GM21526 (cell line): ENCODE data around the gene USP36.
"Not testable (repeated sequence)": the region's sequence is repeated elsewhere in the genome, so short reads cannot be mapped to it uniquely, and the experiment has no call there.

Source experiments
- ATAC-seq: cut with Tn5 transposase; IDR thresholded peaks from one replicate; pipeline ENCODE4 v1.9.1; 2021; ENCODE audit warnings: moderate library complexity; ENCODE audit not compliant: unreplicated experiment, low FRiP score

USP36 gene

DNA sequence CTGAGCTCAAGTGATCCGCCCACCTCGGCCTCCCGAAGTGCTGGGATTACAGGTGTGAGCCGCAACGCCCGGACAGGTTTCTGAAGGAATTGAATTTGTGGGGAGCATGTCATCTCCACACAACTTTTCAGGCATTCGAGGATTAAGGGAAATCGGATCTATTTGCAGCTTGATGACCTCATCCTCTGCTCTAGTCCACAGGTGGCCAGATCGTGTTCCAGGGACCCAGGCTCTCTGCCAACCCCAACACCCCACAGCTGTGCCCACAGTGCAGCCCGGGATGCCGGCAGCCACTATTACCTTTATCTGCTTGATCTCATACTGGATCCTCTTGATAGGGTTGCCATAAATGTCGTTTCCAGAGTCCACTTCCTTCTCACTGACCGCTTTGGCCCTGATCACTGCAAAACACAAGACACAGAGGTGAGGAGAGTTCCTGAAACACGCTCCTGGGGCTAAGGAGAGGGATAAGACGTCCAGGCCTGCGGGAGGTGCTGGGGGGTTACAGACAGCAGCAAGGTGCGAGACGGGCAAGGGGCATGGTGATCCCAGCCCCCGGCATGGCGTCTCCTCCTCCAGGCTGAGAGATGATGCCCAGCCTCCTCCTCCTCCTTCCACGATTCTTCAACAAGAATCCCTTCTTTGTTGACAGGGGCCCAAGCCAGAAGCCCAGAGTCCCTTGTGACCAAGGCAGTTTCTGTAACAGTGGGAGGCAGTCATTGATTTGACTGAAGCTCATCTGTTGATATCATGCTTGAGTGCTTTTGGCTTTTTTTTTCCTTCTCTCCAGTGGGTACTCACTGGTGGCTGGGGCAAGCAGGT, 33.1 kb upstream of the USP36 start:
- no peak for ATAC-seq

DNA sequence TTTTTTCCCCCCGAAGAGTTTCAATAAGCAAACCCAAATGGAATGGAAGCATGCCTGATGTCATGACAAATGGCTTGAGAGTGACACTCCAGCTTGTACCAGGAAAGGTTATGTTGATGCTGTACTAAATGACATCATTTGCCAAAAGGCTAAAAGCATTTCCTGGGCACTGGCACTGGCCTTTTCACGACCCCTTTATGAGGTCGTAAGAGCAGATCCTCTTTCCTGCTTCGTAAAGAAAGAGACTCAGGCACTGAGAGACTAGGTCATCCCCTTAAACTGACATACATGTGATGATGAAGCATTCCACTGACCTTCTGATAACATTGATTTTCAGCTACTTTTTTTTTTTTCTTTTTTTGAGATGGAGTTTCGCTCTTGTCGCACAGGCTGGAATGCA, 31.9 kb upstream of the USP36 start:
- ATAC-seq = no peak

DNA sequence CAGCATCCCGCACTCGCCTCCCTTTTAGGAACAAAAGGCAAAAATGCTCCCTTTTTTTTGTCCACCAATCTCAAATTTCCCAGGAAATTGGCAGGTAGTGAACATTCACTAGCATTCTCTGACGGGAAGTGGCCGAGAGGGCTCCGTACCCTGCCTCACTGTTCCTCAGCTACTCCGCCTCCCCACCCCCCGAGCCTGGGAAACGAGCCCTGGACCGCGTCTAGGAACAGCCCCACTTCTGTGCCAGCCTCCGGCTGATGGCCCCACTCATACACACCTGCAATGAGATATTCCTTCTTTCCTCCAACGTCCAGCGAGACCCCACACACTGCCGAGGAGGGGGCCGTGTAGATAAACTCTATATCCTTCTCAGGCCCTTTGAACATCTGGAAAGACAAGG, 30.0 kb upstream of the USP36 start:
- ATAC-seq = no peak

DNA sequence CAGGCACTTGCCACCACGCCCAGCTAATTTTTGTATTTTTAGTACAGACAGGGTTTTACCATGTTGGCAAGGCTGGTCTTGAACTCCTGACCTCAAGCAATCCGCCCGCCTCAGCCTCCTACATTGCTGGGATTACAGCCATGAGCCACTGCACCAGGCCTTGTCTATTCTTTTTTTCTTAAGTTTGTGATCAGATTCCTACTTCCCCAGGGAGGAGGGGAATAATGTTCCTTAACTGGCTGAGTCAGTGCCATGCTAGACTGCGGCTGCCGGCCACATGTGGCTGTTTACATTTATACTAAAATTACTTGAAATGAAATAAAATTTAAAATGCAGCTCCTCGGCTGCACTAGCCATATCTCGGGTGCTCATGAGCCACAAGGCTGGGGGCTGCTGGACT, 27.8 kb upstream of the USP36 start:
- no peak for ATAC-seq

DNA sequence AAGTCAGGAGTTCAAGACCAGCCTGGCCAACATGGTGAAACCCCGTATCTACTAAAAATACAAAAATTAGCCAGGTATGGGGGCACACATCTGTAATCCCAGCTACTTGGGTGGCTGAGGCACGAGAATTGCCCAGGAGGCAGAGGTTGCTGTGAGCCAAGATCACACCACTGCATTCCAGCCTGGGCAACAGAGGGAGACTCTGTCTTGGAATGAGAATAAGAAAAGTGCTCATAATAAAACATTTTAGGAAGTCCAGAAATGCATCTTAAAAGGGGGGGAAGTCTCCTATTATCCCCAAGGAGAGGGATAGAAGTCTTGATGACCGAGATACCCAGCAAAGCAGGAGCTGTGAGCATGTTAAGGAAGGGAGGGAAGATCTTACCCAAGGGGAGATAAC, 26.4 kb upstream of the USP36 start:
- not testable (repeated sequence) for ATAC-seq

DNA sequence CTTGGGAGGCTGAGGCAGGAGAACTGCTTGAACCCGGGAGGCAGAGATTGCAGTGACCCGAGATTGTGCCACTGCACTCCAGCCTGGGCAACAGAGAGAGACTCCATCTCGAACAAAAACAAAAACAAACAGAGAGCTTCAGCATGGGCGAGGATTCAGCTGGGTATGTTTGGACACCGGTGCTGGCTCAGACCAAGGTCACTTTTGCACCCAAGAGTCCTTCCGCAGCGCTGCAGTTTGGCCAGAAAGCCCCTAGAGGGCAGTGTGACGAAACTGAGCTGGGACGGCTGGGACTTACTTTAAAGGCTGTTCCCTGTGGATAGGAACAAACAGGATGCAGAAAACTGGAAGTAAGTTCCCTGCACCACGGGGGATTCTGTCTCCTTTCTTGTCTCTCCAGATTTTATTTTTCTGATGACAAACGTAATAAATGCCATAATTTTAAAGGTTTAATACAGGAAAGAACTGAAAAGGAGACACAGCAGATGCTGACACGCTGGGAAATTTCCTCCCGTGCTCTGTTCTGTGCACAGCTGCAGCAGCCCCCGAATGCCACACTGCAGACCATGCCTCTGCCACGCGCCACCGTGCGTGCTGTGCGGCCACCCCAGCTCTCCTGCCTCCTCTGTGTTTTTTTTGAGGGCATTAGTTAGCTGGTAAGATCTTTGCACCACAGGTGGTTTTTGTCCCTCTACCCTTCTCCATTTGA, 25.2 kb upstream of the USP36 start:
- no peak for ATAC-seq

DNA sequence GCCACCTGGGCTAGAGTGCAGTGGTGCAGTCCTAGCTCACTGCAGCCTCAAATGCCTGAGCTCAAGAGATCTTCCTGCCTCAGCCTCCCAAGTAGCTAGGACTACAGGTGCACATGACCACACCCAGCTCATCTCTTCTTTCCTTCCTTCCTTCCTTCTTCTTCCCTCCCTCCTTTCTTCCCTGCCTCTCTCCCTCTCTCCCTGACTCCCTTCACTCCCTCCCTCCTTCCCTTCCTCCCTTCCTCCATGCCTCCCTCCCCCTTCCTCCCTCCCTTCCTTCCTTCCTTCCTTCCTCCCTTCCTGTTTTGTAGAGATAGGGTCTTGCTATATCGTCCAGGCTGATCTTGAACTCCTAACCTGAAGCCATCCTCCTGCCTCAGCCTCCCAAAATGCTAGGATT, 23.5 kb upstream of the USP36 start:
- ATAC-seq = no peak

DNA sequence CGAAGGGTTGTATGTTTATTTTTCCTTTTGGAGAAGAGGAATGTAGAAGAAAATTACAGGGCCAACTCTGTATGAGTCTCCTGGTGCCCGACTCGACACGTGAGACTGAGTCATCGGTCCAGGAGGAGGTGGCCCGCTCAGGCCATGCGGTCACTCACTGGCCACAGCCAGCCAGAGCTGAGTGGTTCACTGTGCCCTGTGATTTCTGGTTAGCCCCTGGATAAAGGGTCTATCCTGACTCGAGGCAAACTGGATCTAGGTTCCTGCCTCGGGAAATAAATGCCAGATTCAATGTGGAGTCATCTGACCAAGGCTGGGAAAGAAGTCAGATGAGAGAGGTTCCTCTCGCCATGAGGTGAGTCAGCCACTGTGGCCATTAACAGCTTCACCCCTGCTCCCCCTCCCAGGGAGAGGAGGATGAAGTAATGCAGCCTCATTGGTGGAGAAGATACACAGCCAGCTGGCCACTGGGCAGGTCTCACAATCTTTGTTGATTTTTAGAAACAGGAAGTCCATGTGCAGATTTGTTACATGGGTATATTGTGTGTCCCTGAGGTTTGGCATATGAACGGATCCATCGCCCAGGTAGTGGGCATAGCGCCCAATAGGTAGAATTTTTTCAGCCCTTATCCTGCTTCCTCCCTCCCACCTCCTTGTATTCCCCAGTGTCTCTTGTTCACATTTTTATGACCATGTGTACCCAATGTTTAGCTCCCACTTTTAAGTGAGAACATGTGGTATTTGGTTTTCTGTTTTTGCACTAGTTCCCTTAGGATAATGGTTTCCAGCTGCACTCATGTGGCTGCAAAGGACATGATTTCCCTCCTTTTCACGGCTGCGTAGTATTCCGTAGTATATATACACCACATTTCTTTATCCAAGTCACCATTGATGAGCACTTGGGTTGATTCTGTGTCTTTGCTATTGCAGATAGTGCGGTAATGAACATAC, 21.7 kb upstream of the USP36 start:
- ATAC-seq = no peak

DNA sequence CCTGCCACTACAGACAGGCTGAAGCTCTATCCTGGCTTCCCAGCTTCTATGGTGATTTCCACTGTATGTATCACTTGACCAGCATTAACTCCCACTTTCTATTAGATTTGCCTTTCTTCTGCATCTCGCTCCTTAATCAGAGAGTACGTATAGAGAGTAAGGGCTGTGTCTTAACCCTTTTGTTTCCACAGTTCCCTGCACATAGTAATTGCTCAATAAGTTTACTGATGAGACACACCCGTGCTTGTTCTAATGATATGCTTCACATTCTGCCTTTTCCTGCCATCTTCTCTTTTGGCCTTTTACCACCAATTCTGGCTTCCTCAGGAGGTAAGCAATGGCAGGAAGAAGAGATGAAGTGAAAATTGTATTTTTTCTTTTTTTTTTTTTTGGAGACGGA, 20.6 kb upstream of the USP36 start:
- ATAC-seq = no peak

DNA sequence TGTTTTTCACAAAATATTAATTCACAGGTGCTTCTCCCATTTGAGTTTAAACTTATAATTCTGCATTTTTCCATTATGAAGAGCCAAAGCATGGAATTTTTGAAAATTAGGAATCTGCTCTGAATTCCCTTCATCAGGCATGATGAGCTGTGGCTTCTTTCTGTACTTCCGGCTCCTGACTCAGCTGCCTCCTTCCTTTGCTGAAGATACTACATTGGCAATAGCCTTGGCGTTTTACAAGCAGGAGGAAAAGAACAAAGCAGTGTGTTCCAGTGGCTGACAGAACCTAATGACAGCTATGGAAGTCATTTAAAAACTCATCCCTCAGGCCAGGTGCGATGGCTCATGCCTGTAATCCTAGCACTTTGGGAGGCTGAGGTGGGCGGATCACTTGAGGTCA, 18.4 kb upstream of the USP36 start:
- ATAC-seq = no peak

DNA sequence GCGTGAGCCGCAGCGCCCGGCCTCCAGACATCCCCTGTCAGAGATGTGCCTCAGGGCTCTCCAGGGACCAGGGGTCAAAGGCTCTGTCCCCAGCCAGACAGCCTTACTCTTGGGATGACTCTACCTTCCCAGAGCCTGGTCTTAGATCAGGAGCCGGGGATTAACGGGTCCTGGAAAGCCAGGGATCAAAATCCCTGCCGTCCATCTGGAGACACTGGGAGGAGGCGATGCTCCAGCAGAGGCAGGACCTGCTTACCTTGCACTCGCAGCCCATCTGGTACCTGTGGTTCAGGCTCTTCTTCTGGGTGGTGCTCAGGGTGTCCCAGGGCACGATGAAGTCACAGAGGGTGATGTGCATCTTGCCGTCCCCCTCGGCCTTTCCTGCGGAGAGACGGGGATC, 16.7 kb upstream of the USP36 start:
- no peak for ATAC-seq

DNA sequence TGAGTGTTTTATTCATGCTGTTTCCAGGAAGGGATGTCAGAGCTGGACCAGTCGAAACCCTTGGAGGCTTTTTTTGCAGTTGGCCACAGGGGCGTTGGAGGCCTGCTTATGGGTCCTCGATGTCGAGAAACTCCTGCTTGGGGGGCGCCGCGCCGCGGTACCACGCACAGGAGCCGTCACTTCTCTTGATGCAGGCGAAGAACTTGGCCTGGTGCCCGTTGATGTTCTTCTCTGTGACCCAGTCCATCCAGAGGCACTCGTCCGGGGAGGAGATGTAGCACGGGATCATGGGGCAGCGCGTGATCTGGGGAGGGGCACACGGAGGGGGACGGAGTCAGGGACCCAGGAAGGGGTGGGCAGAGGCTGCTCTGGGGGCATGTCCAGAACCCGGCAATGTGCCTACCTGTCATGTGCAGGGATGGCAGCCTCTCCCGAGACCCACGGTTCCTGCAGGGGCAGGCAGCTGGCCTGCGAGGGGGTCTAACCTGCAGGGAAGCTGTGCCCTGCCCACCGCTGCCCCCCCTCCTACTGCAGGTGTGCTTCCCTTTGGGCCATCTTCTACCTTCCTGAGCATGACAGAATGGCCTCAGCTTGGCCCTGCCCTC, 15.0 kb upstream of the USP36 start:
- ATAC-seq = no peak

DNA sequence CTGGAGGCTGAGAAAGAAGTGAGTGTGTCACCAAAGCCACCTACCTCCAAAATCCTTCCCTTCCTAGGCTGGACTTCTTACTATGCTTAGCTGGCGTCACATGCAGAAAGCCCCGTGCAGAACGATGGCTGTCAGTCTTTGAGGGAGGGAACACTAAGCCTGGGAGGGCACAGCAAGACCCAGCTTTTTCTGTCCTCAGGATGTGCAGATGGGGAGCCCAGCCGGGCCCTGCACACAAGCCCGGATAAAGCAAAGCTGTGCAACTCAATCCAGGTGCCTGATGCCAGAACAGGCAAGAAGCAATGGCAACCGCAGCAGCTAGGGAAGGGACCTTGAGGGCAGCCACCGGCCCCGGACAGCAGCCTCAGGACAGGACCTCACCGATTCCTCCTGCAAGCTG, 13.9 kb upstream of the USP36 start:
- no peak for ATAC-seq

DNA sequence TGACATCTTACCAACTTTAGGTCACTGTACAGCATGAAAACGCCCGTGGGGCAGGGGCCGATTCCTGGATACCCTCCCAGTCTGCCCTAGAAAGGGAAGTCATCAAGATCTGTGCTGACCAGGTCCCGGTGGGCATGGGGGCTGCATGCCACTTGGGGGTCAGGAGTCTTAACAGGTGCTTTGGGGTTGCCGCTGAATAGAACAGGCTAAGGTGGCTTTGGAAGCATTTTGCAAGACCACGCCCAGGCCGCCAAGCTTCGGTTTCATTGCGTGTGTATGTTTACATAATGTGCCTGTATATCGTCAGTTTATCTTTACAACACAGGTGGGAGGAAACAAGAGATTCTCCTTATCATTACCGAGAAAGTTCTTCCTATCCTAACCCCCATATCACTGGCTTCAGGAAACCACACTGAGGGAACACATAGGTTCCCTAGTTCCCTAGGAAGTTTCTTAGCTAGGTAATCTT, 13.3 kb upstream of the USP36 start:
- no peak for ATAC-seq

DNA sequence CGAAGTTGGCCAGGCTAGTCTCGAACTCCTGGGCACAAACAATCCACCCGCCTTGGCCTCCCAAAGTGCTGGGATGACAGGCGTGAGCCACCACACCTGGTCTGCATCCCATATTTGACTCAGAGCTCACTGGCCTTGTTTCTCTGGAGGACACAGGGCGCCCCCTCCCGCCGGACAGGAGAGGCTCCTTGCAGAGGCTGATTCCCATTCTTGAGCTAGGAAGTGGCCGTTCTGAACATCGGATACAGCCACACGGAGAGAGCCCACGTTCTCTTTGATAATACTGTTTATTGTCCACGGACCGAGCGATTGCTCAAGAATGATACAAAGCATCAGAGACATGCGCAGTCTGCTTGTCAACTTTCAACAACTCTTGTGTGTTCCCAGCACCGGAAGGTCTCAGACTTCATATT, 12.1 kb upstream of the USP36 start:
- no peak for ATAC-seq

DNA sequence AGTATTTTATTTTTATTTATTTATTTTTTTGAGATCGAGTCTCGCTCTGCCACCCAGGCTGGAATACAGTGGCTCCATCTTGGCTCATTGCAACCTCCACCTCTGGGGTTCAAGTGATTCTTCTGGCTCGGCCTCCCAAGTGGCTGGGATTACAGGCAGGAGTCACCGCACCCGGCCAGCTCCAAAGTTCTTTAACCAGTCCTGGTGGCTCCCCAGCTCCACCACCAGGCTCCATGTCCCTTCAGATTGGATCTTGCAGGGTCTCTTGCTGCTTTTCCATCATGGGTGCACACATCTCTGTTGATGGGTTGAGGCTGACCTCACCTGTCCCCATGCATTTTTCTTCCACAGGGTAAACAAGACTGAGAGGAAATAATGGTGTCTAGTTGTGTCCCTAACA, 8.4 kb upstream of the USP36 start:
- no peak for ATAC-seq

DNA sequence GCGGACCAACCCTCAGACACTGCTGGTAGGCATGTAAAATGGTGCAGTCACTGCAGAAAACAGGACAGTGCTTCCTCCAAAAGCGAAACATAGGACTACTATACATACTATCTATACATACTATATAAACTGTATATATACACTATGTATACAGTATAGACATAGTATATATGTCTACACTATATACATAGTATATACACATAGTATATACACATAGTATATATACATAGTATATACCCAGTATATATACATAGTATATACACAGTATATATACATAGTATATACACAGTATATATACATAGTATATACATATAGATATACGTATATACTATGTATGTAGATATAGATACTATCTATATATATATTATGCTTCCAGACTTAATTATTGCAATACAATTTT, 6.4 kb upstream of the USP36 start:
- ATAC-seq = no peak

DNA sequence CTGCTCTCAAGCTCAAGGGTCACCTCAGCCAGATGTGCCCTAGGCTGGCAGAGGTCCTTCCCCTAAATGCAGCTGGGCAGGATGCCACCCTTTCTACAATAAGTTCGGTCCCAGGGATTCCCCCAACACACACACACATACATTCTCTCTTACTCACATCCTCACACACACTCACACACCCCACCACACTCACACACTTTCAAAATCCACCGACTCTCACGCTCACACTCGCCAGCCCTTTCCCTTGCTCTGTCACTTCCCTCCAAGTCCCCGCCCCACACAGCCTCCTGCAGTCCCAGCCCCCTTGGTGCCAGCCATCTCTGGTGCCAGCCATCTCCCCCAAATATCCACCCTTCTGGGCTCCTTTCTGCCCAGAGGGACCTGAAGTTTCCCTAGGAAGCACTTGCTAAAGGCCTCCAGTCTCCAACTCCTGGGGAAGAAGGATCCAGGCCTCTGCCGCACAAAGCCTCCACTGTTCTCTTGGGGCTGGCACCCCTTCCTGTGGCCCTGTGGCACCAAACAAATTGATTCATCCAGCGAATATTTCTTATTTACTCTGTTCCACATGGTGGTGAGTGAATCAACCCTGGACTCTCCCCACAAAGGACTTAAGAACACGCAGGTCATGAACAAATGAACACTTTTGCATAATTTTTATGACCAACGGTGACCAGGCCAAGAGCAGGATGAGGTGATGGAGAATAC, 3.8 kb upstream of the USP36 start:
- no peak for ATAC-seq

DNA sequence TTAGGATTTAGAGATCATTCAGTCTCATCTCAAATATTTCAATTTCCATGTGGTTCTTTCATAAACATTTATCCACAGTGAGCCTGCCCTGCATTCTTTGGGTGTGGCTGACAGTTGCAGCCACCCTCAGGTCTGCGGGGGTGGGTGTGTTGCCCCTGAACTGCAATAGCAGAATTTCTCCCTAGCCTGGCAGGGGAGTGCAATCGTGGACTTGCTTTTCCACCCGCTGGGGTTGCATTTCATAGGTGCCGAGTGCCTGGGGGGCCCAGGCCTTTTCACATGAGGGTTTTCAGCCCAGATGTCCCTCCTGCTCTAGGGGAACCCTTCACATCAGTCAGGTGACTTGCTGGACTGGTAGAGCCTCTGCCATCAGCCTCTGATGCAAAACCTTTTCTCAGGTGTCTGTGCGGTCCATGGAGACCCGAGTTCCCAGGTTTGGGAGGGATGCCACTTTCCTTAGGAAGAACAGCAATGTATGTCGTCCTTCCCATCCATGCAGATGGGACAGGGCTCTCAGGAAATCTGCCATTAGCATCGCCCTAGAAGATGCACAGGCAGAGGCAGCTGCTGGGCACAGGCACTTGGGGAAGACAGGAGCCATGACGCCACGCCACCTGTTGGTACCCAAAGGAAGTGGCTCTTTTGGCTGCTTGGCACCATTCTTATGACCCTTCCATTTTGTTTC, 2.4 kb upstream of the USP36 start:
- ATAC-seq = no peak

DNA sequence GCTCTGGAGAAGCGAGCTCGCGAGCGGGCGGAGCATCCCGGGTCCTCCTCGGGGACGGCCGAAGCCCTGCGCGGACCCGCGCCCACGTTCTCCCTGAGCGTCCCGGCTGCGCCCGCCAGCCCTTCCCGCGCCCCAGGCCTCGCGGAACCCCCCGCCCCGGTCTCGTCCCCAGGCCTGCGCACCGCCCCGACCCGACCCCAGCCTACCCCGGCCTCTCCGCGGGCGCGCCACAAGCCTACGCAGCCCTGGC, 159 bp downstream of the USP36 start:
- ATAC-seq = peak; percentile 2
